ENCODE measurements around the gene NLGN4X. TPM values are rescaled to one million over a fixed set of nuclear protein-coding genes. Genes with fewer than 3 reads are reported as not detected.
A peak's percentile ranks its signal among the peaks of the same experiment; 100 is the strongest.

NLGN4X gene
- polyA plus RNA-seq, 1 donor from 2014 or later = 18.0 TPM

DNA sequence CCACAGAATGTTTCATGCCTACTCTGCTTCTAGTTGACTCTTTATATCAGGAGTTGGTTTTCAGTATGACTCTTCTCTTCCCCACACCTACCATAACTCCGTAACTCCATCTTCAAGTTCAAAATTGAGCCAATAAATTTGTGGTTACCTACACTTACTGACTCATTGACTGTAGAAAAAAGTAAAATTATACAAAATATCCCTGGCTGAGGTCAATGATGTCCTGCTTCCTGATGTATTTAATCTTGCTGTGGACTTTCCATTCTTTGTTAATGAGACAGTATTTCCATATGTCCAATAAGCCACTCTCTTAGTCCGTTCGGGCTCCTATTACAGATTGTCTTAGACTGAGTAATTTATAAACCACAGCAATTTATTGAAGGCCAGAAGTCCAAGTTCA lies 9.9 kb upstream of the NLGN4X start:
- no peaks in the 10 kb centered on the region for H3K79me2 ChIP-seq (replicated peaks; ENCODE audit: insufficient read depth, low read length)
- H2AFZ ChIP-seq (ENCODE audit: low read depth, low read length) = no peak overlapping the region
- no peaks in the 10 kb centered on the region for H4K20me1 ChIP-seq (ENCODE audit: insufficient read depth)
- H3K4me2 ChIP-seq (ENCODE audit: low read length) = no peak overlapping the region
- H3K9ac ChIP-seq (ENCODE audit: low read length) = no peak overlapping the region
- no peaks in the 10 kb centered on the region for H3K9me2 ChIP-seq (ENCODE audit: insufficient read depth, low read length)
- no peak overlapping the region for H3K27ac ChIP-seq (ENCODE audit: low read length)
- no peaks in the 10 kb centered on the region for H3K36me3 ChIP-seq (ENCODE audit: insufficient read depth, low read length)
- TF ChIP-seq MXI1 (conservative IDR thresholded peaks at IDR 0.05; ENCODE audit: poor library complexity, severe bottlenecking) (no peak), RAD21 (conservative IDR thresholded peaks at IDR 0.05) (no peak), POLR2AphosphoS5 (IDR thresholded peaks at IDR 0.05) (no peak), CTCF (IDR thresholded peaks at IDR 0.05; ENCODE audit: poor library complexity, severe bottlenecking) (no peak), EP300 (conservative IDR thresholded peaks at IDR 0.05; ENCODE audit: poor library complexity, severe bottlenecking) (no peak), REST (IDR thresholded peaks at IDR 0.05; ENCODE audit: borderline replicate concordance) (no peak), SMC3 (conservative IDR thresholded peaks at IDR 0.05; ENCODE audit: poor library complexity) (no peak), TAF1 (IDR thresholded peaks at IDR 0.05; ENCODE audit: low read depth) (no peak), EZH2 (IDR thresholded peaks at IDR 0.05; ENCODE audit: borderline replicate concordance, insufficient read depth, low read length, poor library complexity, severe bottlenecking) (no peak)
- no peak overlapping the region for H3K4me3 ChIP-seq (ENCODE audit: low read length)
- no peaks in the 10 kb centered on the region for H3F3A ChIP-seq (ENCODE audit: insufficient read depth, low read length, poor library complexity, severe bottlenecking)
- no peaks in the 10 kb centered on the region for H3K9me3 ChIP-seq (ENCODE audit: low read length)
- H3K27me3 ChIP-seq (ENCODE audit: insufficient read depth, low read depth, low read length) = no peaks in the 10 kb centered on the region

- H3K36me3 ChIP-seq (ENCODE audit: insufficient read depth, low read length) = no peaks in the 10 kb centered on the region
- peak overlapping the region; percentile 83 for H3K4me3 ChIP-seq (ENCODE audit: low read length)
- H3K79me2 ChIP-seq (replicated peaks; ENCODE audit: insufficient read depth, low read length) = peaks cover 16% of the 10 kb centered on the region
- no peak overlapping the region for H2AFZ ChIP-seq (ENCODE audit: low read depth, low read length)
- H3K27ac ChIP-seq (ENCODE audit: low read length) = peak overlapping the region; percentile 86
- H3K9ac ChIP-seq (ENCODE audit: low read length) = peak overlapping the region; percentile 81
- H3K4me2 ChIP-seq (ENCODE audit: low read length) = peak overlapping the region; percentile 25
- no peaks in the 10 kb centered on the region for H4K20me1 ChIP-seq (ENCODE audit: insufficient read depth)
- no peaks in the 10 kb centered on the region for H3K27me3 ChIP-seq (ENCODE audit: insufficient read depth, low read depth, low read length)
- H3F3A ChIP-seq (ENCODE audit: insufficient read depth, low read length, poor library complexity, severe bottlenecking) = no peaks in the 10 kb centered on the region
- H3K9me3 ChIP-seq (ENCODE audit: low read length) = no peaks in the 10 kb centered on the region
- TF ChIP-seq CTCF (IDR thresholded peaks at IDR 0.05; ENCODE audit: poor library complexity, severe bottlenecking) (no peak), TAF1 (IDR thresholded peaks at IDR 0.05; ENCODE audit: low read depth) (no peak), POLR2AphosphoS5 (IDR thresholded peaks at IDR 0.05) (no peak), SMC3 (conservative IDR thresholded peaks at IDR 0.05; ENCODE audit: poor library complexity) (no peak), EP300 (conservative IDR thresholded peaks at IDR 0.05; ENCODE audit: poor library complexity, severe bottlenecking) (no peak), REST (IDR thresholded peaks at IDR 0.05; ENCODE audit: borderline replicate concordance) (no peak), EZH2 (IDR thresholded peaks at IDR 0.05; ENCODE audit: borderline replicate concordance, insufficient read depth, low read length, poor library complexity, severe bottlenecking) (no peak), MXI1 (conservative IDR thresholded peaks at IDR 0.05; ENCODE audit: poor library complexity, severe bottlenecking) (no peak)
- H3K9me2 ChIP-seq (ENCODE audit: insufficient read depth, low read length) = no peaks in the 10 kb centered on the region
Measured at GRCh38 chrX:6227935-6228334, 732 bp downstream of the NLGN4X start.
